HepG2 (cell line): Measurements from ENCODE around the gene HIBADH. TPM values are rescaled to one million over a fixed set of nuclear protein-coding genes. Genes with fewer than 3 reads are reported as not detected.

ENCODE experiments used
- ADNP ChIP-seq: sonication (generic); formaldehyde crosslinking; IDR thresholded peaks from 2 replicates; pipeline ENCODE4 v1.4.0; 2020; ENCODE audit warnings: missing genetic modification reagents
- BRCA1 ChIP-seq: sonication (generic); formaldehyde crosslinking; IDR thresholded peaks from 2 replicates; pipeline ENCODE4 v1.4.0; 2020; ENCODE audit warnings: missing genetic modification reagents
- E2F2 ChIP-seq: sonication (generic); formaldehyde crosslinking; IDR thresholded peaks from 2 replicates; pipeline ENCODE4 v1.4.0; 2020; ENCODE audit warnings: missing genetic modification reagents, borderline replicate concordance
- FOXK1 ChIP-seq: sonication (generic); formaldehyde crosslinking; IDR thresholded peaks from 2 replicates; pipeline ENCODE4 v1.4.0; 2020; ENCODE audit warnings: low read depth, missing genetic modification reagents, borderline replicate concordance
- GABPA ChIP-seq, 2 experiments: IDR thresholded peaks; 2 replicates each; pipeline ENCODE4 v1.6.1; 2011 to 2016; ENCODE audit warnings: low read depth in 2 of 2, low read length in 1 of 2, missing biosample characterization in 1 of 2, missing genetic modification characterization in 1 of 2
- HOXD1 ChIP-seq: sonication (generic); formaldehyde crosslinking; IDR thresholded peaks from 2 replicates; pipeline ENCODE4 v1.5.0; 2020; ENCODE audit warnings: missing genetic modification reagents
- NFRKB ChIP-seq: fragments of 450-650 bp; IDR thresholded peaks from 2 replicates; pipeline ENCODE4 v1.6.1; 2017
- ONECUT2 ChIP-seq: sonication (generic); formaldehyde crosslinking; IDR thresholded peaks from 2 replicates; pipeline ENCODE4 v1.4.0; 2020; ENCODE audit warnings: missing genetic modification reagents
- PAF1 ChIP-seq: IDR thresholded peaks from 2 replicates; pipeline ENCODE4 v1.6.1; 2016; ENCODE audit warnings: missing genetic modification reagents, missing compliant biosample characterization
- POGZ ChIP-seq: sonication (generic); formaldehyde crosslinking; IDR thresholded peaks from 2 replicates; pipeline ENCODE4 v1.4.0; 2020; ENCODE audit warnings: mild to moderate bottlenecking, missing genetic modification reagents
- REL ChIP-seq: sonication (generic); formaldehyde crosslinking; conservative IDR thresholded peaks from 2 replicates; pipeline ENCODE4 v1.8.0; 2022; ENCODE audit warnings: mild to moderate bottlenecking, missing genetic modification reagents, moderate library complexity
- STAG1 ChIP-seq: sonication (generic); formaldehyde crosslinking; IDR thresholded peaks from 2 replicates; pipeline ENCODE4 v1.4.0; 2020; ENCODE audit warnings: missing genetic modification reagents
- ZNF251 ChIP-seq: sonication (generic); formaldehyde crosslinking; IDR thresholded peaks from 2 replicates; pipeline ENCODE4 v1.9.0; 2021; ENCODE audit warnings: mild to moderate bottlenecking, missing genetic modification reagents
- ZNF280B ChIP-seq: sonication (generic); formaldehyde crosslinking; IDR thresholded peaks from 2 replicates; pipeline ENCODE4 v1.5.0; 2020; ENCODE audit warnings: missing genetic modification reagents, mild to moderate bottlenecking, borderline replicate concordance
- ZNF3 ChIP-seq: IDR thresholded peaks from 2 replicates; pipeline ENCODE4 v1.7.0; 2017; ENCODE audit warnings: inconsistent platforms
- ZNF546 ChIP-seq: sonication (generic); formaldehyde crosslinking; conservative IDR thresholded peaks from 2 replicates; pipeline ENCODE4 v1.8.1; 2023; ENCODE audit warnings: mild to moderate bottlenecking, missing genetic modification reagents
- ZNF564 ChIP-seq: sonication (generic); formaldehyde crosslinking; IDR thresholded peaks from 2 replicates; pipeline ENCODE4 v1.8.1; 2023; ENCODE audit warnings: mild to moderate bottlenecking, missing genetic modification reagents
- ZNF570 ChIP-seq: sonication (generic); formaldehyde crosslinking; IDR thresholded peaks from 2 replicates; pipeline ENCODE4 v1.4.0; 2020; ENCODE audit warnings: mild to moderate bottlenecking, missing genetic modification reagents, borderline replicate concordance
- ZNF75D ChIP-seq: sonication (generic); formaldehyde crosslinking; IDR thresholded peaks from 2 replicates; pipeline ENCODE4 v1.8.1; 2023; ENCODE audit warnings: missing genetic modification reagents, mild to moderate bottlenecking, borderline replicate concordance
- polyA plus RNA-seq, 8 experiments: library from polyadenylated mRNA; depleted of rRNA in 3 of 8; stranded (reverse) in 7 of 8; unstranded in 1 of 8; fragments of >200 nt; fragmentation: Illumina TruSeq in 4 of 8; extraction: Trizol in 4 of 8; gene quantifications; 2 replicates each; pipeline versions ENCODE4 v1.2.1 to v1.2.3, GENCODE V29; 2011 to 2016; ENCODE audit warnings: low read depth in 4 of 8, missing spikeins in 1 of 8, mixed read lengths in 1 of 8; ENCODE audit not compliant: insufficient read depth in 1 of 8
- total RNA-seq, 5 experiments: library from RNA; depleted of rRNA; stranded (reverse); fragments of >200 nt; fragmentation: Illumina TruSeq; extraction: Trizol; gene quantifications; 2 replicates each; pipeline ENCODE4 v1.2.3, GENCODE V29; 2016; ENCODE audit warnings: low read depth in 1 of 5
- TF ChIP-seq, protein P1 (sequence below), 2 experiments: sonication (generic) in 1 of 2; formaldehyde crosslinking in 1 of 2; IDR thresholded peaks; 2 replicates each; pipeline versions ENCODE4 v1.4.0 to v1.6.1; 2018 to 2020; ENCODE audit warnings: missing genetic modification reagents in 2 of 2, borderline replicate concordance in 1 of 2, low read depth in 1 of 2, mild to moderate bottlenecking in 1 of 2, missing biosample characterization in 1 of 2

HIBADH gene
- total and polyA plus RNA-seq, 2 of the 13 experiments (the other 11 are each of a cell fraction or from before 2014, with no cell fraction given) = 49.9 to 59.5 TPM

GRCh38 chr7:27663989-27664331 lies 1.3 kb upstream of the HIBADH start (continued):
- TF ChIP-seq, protein P1, sequence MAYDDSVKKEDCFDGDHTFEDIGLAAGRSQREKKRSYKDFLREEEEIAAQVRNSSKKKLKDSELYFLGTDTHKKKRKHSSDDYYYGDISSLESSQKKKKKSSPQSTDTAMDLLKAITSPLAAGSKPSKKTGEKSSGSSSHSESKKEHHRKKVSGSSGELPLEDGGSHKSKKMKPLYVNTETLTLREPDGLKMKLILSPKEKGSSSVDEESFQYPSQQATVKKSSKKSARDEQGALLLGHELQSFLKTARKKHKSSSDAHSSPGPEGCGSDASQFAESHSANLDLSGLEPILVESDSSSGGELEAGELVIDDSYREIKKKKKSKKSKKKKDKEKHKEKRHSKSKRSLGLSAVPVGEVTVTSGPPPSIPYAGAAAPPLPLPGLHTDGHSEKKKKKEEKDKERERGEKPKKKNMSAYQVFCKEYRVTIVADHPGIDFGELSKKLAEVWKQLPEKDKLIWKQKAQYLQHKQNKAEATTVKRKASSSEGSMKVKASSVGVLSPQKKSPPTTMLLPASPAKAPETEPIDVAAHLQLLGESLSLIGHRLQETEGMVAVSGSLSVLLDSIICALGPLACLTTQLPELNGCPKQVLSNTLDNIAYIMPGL (CRISPR knock-in tag; IDR thresholded peaks at IDR 0.05; ENCODE audit: borderline replicate concordance in 1 of 2, low read depth in 1 of 2) = 0 out of 4 replicates have a peak, but pooled peaks of 1 of the 2 experiments have one; percentile 3
- TF ChIP-seq ZNF251 (CRISPR knock-in tag) = no peak
- TF ChIP-seq ZNF546 (CRISPR knock-in tag) = no peak
- no peak for TF ChIP-seq ZNF75D (CRISPR knock-in tag)
- no peak for TF ChIP-seq HOXD1
- TF ChIP-seq ZNF564 (CRISPR knock-in tag) = no peak
- no peak for TF ChIP-seq ZNF570 (CRISPR knock-in tag)
- TF ChIP-seq STAG1 = no peak
- TF ChIP-seq FOXK1 (CRISPR knock-in tag) = no peak
- no peak for TF ChIP-seq ONECUT2 (CRISPR knock-in tag)
- TF ChIP-seq ADNP (CRISPR knock-in tag) = no peak
- TF ChIP-seq POGZ (CRISPR knock-in tag) = peak; percentile 4; the same call in 1 of the 2 replicates
- no peak for TF ChIP-seq ZNF280B (CRISPR knock-in tag)
- no peak for TF ChIP-seq REL (CRISPR knock-in tag)
- no peak for TF ChIP-seq ZNF3 (CRISPR knock-in tag)
- no peak for TF ChIP-seq NFRKB
- TF ChIP-seq E2F2 (CRISPR knock-in tag) = no peak
- TF ChIP-seq GABPA (IDR thresholded peaks at IDR 0.05; ENCODE audit: low read depth, low read length) = no peak
- no peak for TF ChIP-seq GABPA (CRISPR knock-in tag; IDR thresholded peaks at IDR 0.05; ENCODE audit: low read depth)
- 0 out of 2 replicates have a peak, but pooled peaks have one; percentile 41 for TF ChIP-seq BRCA1
- TF ChIP-seq PAF1 = no peak
- TF ChIP-seq, all 625 proteins: peak for 11
